H9 (cell line): ENCODE measurements around the gene FAM185A. TPM values are rescaled to one million over a fixed set of nuclear protein-coding genes. Genes with fewer than 3 reads are reported as not detected.

Experiments
- DNase-seq: peaks from one replicate; pipeline ENCODE4 v3.0.0-alpha.2; 2017
- H2AFZ ChIP-seq: one replicate; pipeline ENCODE4 v1.6.1; 2013; ENCODE audit warnings: mild to moderate bottlenecking, low read length, control low read depth, moderate library complexity
- H2AK5ac ChIP-seq: 2 replicates; pipeline ENCODE4 v1.6.1; 2013; ENCODE audit warnings: low read length, control low read depth, mixed read lengths; ENCODE audit not compliant: insufficient read length
- H2BK120ac ChIP-seq: one replicate; pipeline ENCODE4 v1.6.1; 2013; ENCODE audit warnings: low read depth, mild to moderate bottlenecking, low read length, control low read depth, inconsistent platforms; ENCODE audit not compliant: poor library complexity, severe bottlenecking
- H2BK12ac ChIP-seq: 2 replicates; pipeline ENCODE4 v1.6.1; 2013; ENCODE audit warnings: low read length, control low read depth, mixed read lengths, low read depth; ENCODE audit not compliant: insufficient read length
- H2BK15ac ChIP-seq: 2 replicates; pipeline ENCODE4 v1.6.1; 2013; ENCODE audit warnings: low read depth, low read length, control low read depth
- H2BK20ac ChIP-seq: one replicate; pipeline ENCODE4 v1.6.1; 2013; ENCODE audit warnings: low read depth, mild to moderate bottlenecking, low read length, control low read depth, inconsistent platforms; ENCODE audit not compliant: poor library complexity, severe bottlenecking
- H2BK5ac ChIP-seq: 2 replicates; pipeline ENCODE4 v1.6.1; 2013; ENCODE audit warnings: low read length, control low read depth, mixed read lengths; ENCODE audit not compliant: insufficient read length
- H3K14ac ChIP-seq: 2 replicates; pipeline ENCODE4 v1.6.1; 2013; ENCODE audit warnings: low read length, control low read depth; ENCODE audit not compliant: insufficient read depth
- H3K18ac ChIP-seq: 2 replicates; pipeline ENCODE4 v1.6.1; 2013; ENCODE audit warnings: low read depth, mild to moderate bottlenecking, mixed read lengths, low read length, control low read depth; ENCODE audit not compliant: insufficient read length
- H3K23ac ChIP-seq: 2 replicates; pipeline ENCODE4 v1.6.1; 2013; ENCODE audit warnings: low read length, control low read depth, mixed read lengths, low read depth; ENCODE audit not compliant: insufficient read length
- H3K23me2 ChIP-seq: 2 replicates; pipeline ENCODE4 v1.6.1; 2013; ENCODE audit warnings: low read depth, mild to moderate bottlenecking, mixed read lengths, low read length, control low read depth; ENCODE audit not compliant: insufficient read length, poor library complexity, severe bottlenecking
- H3K27ac ChIP-seq: 2 replicates; pipeline ENCODE4 v1.5.1; 2013; ENCODE audit warnings: low read length, control low read depth, mixed read lengths, low read depth; ENCODE audit not compliant: insufficient read length
- H3K27me3 ChIP-seq: 2 replicates; pipeline ENCODE4 v1.6.1; 2013; ENCODE audit warnings: low read length, control low read depth, inconsistent platforms; ENCODE audit not compliant: insufficient read depth
- H3K4ac ChIP-seq: 2 replicates; pipeline ENCODE4 v1.6.1; 2013; ENCODE audit warnings: low read depth, mild to moderate bottlenecking, control low read depth, inconsistent platforms, low read length, moderate library complexity
- H3K4me1 ChIP-seq: 2 replicates; pipeline ENCODE4 v1.6.1; 2013; ENCODE audit warnings: low read length, control low read depth, inconsistent platforms; ENCODE audit not compliant: insufficient read depth
- H3K4me2 ChIP-seq: 2 replicates; pipeline ENCODE4 v1.6.1; 2013; ENCODE audit warnings: low read length, control low read depth, mixed read lengths; ENCODE audit not compliant: insufficient read length, insufficient read depth
- H3K56ac ChIP-seq: 2 replicates; pipeline ENCODE4 v1.6.1; 2013; ENCODE audit warnings: low read depth, mild to moderate bottlenecking, mixed read lengths, low read length, control low read depth; ENCODE audit not compliant: insufficient read length
- H3K79me1 ChIP-seq: 2 replicates; pipeline ENCODE4 v1.6.1; 2013; ENCODE audit warnings: low read depth, mild to moderate bottlenecking, moderate library complexity, low read length, control low read depth, inconsistent platforms; ENCODE audit not compliant: insufficient read depth, poor library complexity, severe bottlenecking
- H3K79me2 ChIP-seq: 2 replicates; pipeline ENCODE4 v1.6.1; 2013; ENCODE audit warnings: low read length, control low read depth, inconsistent platforms; ENCODE audit not compliant: insufficient read depth
- H3K9ac ChIP-seq: 2 replicates; pipeline ENCODE4 v1.6.1; 2013; ENCODE audit warnings: low read length, control low read depth, mixed read lengths; ENCODE audit not compliant: insufficient read length; ENCODE audit errors: extremely low read depth
- H3K9me3 ChIP-seq: one replicate; pipeline ENCODE4 v1.6.1; 2013; ENCODE audit warnings: low read depth, low read length, inconsistent platforms; ENCODE audit not compliant: control insufficient read depth
- H3T11ph ChIP-seq: one replicate; pipeline ENCODE4 v1.6.1; 2013; ENCODE audit warnings: mild to moderate bottlenecking, low read length, control low read depth, inconsistent platforms
- H4K20me1 ChIP-seq: one replicate; pipeline ENCODE4 v1.6.1; 2013; ENCODE audit not compliant: control insufficient read depth, insufficient read length, insufficient read depth
- H4K5ac ChIP-seq: 2 replicates; pipeline ENCODE4 v1.6.1; 2013; ENCODE audit warnings: low read depth, mild to moderate bottlenecking, mixed read lengths, low read length, control low read depth; ENCODE audit not compliant: insufficient read length
- H4K8ac ChIP-seq: replicated peaks from 2 replicates; pipeline ENCODE4 v1.6.1; 2013; ENCODE audit warnings: low read length, control low read depth, mixed read lengths, low read depth; ENCODE audit not compliant: insufficient read length
- H4K91ac ChIP-seq: 2 replicates; pipeline ENCODE4 v1.6.1; 2013; ENCODE audit warnings: low read depth, mild to moderate bottlenecking, moderate library complexity, mixed read lengths, low read length, control low read depth; ENCODE audit not compliant: insufficient read length
- H3K27ac Mint-ChIP-seq, 3 experiments: 2 replicates in 2 of 3; 3 replicates in 1 of 3; pipeline ENCODE4 v1.8.0; 2020 to 2021; ENCODE audit warnings: mixed read lengths in 3 of 3, mild to moderate bottlenecking in 1 of 3, moderate library complexity in 1 of 3
- H3K27me3 Mint-ChIP-seq: 2 replicates; pipeline ENCODE4 v1.8.0; 2021; ENCODE audit warnings: low read depth, mild to moderate bottlenecking, moderate library complexity, mixed read lengths
- H3K36me3 Mint-ChIP-seq, 3 experiments: 2 replicates in 2 of 3; 3 replicates in 1 of 3; pipeline ENCODE4 v1.8.0; 2020 to 2021; ENCODE audit warnings: low read depth in 3 of 3, mixed read lengths in 3 of 3; ENCODE audit not compliant: insufficient read depth in 1 of 3
- H3K4me1 Mint-ChIP-seq, 2 experiments: 2 replicates each; pipeline ENCODE4 v1.8.0; 2020; ENCODE audit warnings: mixed read lengths in 2 of 2
- H3K4me3 Mint-ChIP-seq, 2 experiments: 2 replicates in 1 of 2; 3 replicates in 1 of 2; pipeline ENCODE4 v1.8.0; 2020 to 2021; ENCODE audit warnings: mild to moderate bottlenecking in 2 of 2, mixed read lengths in 2 of 2, moderate library complexity in 1 of 2
- H3K9me3 Mint-ChIP-seq, 2 experiments: 2 replicates in 1 of 2; 3 replicates in 1 of 2; pipeline ENCODE4 v1.8.0; 2020; ENCODE audit warnings: mild to moderate bottlenecking in 2 of 2, mixed read lengths in 2 of 2, moderate library complexity in 1 of 2
- WGBS: extraction: QIAGEN DNeasy Blood & Tissue Kit; methylation state at CpG from one replicate; pipeline ENCODE4 v1.1.7; 2013; ENCODE audit warnings: missing lambda C conversion rate, low lambda C conversion rate, mixed read lengths; ENCODE audit not compliant: insufficient read length; ENCODE audit errors: extremely low coverage; 5-methylcytosine and 5-hydroxymethylcytosine counted together
- total RNA-seq: library from RNA; stranded (reverse); gene quantifications from 2 replicates; pipeline ENCODE4 v1.2.1, GENCODE V29; 2021
- TF ChIP-seq, protein P1 (sequence below): fragments of 200-600 bp; sonication (generic); conservative IDR thresholded peaks from 3 replicates; pipeline ENCODE4 v1.8.0; 2021; ENCODE audit warnings: antibody characterized with exemption, mild to moderate bottlenecking

FAM185A gene
- total RNA-seq, 1 experiment from 2014 or later, result 7.0 TPM

DNA sequence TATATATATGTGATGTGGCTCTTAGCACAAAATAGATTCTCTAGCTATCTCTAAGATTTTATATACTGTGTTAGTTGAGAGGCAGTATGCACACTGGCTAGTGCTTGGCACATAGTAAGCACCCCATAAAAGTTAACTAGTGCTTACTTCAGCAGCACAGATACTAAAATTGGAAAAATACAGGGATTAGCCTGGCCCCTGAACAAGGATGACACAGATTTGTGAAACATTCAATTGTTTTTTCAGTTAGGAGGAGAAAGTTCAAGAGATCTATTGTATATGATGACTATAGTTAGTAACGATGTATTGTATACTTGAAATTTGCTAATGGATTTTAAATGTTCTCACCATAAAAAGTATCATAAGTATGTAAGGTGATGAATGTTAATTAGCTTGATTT, 85.7 kb downstream of the FAM185A start:
- no CpG with 5 or more reads among the region's 1 CpG for WGBS
- Histone ChIP-seq H3K4ac (no peak overlapping the region), H4K5ac (no peak overlapping the region), H3K79me1 (no peaks in the 10 kb centered on the region), H3K9me3 (no peaks in the 10 kb centered on the region), H2BK20ac (no peak overlapping the region), H3K23me2 (no peaks in the 10 kb centered on the region), H3K23ac (no peak overlapping the region), H2AFZ (no peak overlapping the region), H3K9ac (no peak overlapping the region), H2AK5ac (no peak overlapping the region), H2BK15ac (no peak overlapping the region), H3K27me3 (no peaks in the 10 kb centered on the region), H2BK12ac (no peak overlapping the region), H3K79me2 (no peaks in the 10 kb centered on the region), H3K14ac (no peak overlapping the region), H2BK120ac (no peak overlapping the region), H3T11ph (no peak overlapping the region), H3K4me1 (no peaks in the 10 kb centered on the region), H4K8ac (no peak overlapping the region), H3K18ac (no peak overlapping the region), H3K56ac (no peak overlapping the region), H4K91ac (no peak overlapping the region), H4K20me1 (no peaks in the 10 kb centered on the region), H3K27ac (no peak overlapping the region), H2BK5ac (no peak overlapping the region), H3K4me2 (no peak overlapping the region)
- Mint-ChIP-seq H3K4me1 (peaks cover 8% of the 10 kb centered on the region in 2 experiments), H3K4me3 (no peak overlapping the region), H3K27me3 (no peaks in the 10 kb centered on the region), H3K9me3 (no peaks in the 10 kb centered on the region), H3K36me3 (0 out of 7 replicates have a peak, but pooled peaks cover 0 to under 1% (median 0%) of the 10 kb centered on the region in 3 experiments), H3K27ac (no peak overlapping the region)
- DNase-seq, result no peak
- TF ChIP-seq, protein P1, sequence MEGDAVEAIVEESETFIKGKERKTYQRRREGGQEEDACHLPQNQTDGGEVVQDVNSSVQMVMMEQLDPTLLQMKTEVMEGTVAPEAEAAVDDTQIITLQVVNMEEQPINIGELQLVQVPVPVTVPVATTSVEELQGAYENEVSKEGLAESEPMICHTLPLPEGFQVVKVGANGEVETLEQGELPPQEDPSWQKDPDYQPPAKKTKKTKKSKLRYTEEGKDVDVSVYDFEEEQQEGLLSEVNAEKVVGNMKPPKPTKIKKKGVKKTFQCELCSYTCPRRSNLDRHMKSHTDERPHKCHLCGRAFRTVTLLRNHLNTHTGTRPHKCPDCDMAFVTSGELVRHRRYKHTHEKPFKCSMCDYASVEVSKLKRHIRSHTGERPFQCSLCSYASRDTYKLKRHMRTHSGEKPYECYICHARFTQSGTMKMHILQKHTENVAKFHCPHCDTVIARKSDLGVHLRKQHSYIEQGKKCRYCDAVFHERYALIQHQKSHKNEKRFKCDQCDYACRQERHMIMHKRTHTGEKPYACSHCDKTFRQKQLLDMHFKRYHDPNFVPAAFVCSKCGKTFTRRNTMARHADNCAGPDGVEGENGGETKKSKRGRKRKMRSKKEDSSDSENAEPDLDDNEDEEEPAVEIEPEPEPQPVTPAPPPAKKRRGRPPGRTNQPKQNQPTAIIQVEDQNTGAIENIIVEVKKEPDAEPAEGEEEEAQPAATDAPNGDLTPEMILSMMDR, result no peak
